ENCODE results near the gene WAS.
A peak's percentile ranks its signal among the peaks of the same experiment; 100 is the strongest.
"Not testable (repeated sequence)": the region's sequence is repeated elsewhere in the genome, so short reads cannot be mapped to it uniquely, and the experiment has no call there.

Gene WAS

GRCh38 chrX:48666649-48667048 lies 16.9 kb upstream of the WAS start:
- Histone ChIP-seq H3K4me1 (ENCODE audit: control insufficient read depth, insufficient read depth, low read length) (no peaks in the 10 kb centered on the region), H3K9ac (ENCODE audit: low read depth, low read length) (no peak overlapping the region), H3K4me3 (ENCODE audit: low read length) (no peak overlapping the region), H3K36me3 (ENCODE audit: insufficient read depth, low read length) (no peaks in the 10 kb centered on the region), H3K27me3 (ENCODE audit: control insufficient read depth, insufficient read depth, low read length) (no peaks in the 10 kb centered on the region), H3K9me3 (replicated peaks; ENCODE audit: low read length) (no peaks in the 10 kb centered on the region), H3K4me2 (ENCODE audit: low read length) (no peak overlapping the region)

- Histone ChIP-seq H3K9me3 (replicated peaks; ENCODE audit: low read length) (no peaks in the 10 kb centered on the region), H3K9ac (ENCODE audit: low read depth, low read length) (no peak overlapping the region), H3K4me3 (ENCODE audit: low read length) (no peak overlapping the region), H3K4me1 (ENCODE audit: control insufficient read depth, insufficient read depth, low read length) (no peaks in the 10 kb centered on the region), H3K36me3 (ENCODE audit: insufficient read depth, low read length) (no peaks in the 10 kb centered on the region), H3K4me2 (ENCODE audit: low read length) (no peak overlapping the region), H3K27me3 (ENCODE audit: control insufficient read depth, insufficient read depth, low read length) (no peaks in the 10 kb centered on the region)
Measured at GRCh38 chrX:48667509-48667908, 16.1 kb upstream of the WAS start.

GRCh38 chrX:48668187-48668586 lies 15.4 kb upstream of the WAS start:
- H3K9ac ChIP-seq (ENCODE audit: low read depth, low read length); H3K4me2 ChIP-seq (ENCODE audit: low read length); H3K4me3 ChIP-seq (ENCODE audit: low read length); H3K4me1 ChIP-seq (ENCODE audit: control insufficient read depth, insufficient read depth, low read length); H3K36me3 ChIP-seq (ENCODE audit: insufficient read depth, low read length); H3K27me3 ChIP-seq (ENCODE audit: control insufficient read depth, insufficient read depth, low read length); H3K9me3 ChIP-seq (replicated peaks; ENCODE audit: low read length): not testable (repeated sequence)

- Histone ChIP-seq H3K9ac (ENCODE audit: low read depth, low read length) (peak overlapping the region; percentile 84), H3K4me1 (ENCODE audit: control insufficient read depth, insufficient read depth, low read length) (no peaks in the 10 kb centered on the region), H3K36me3 (ENCODE audit: insufficient read depth, low read length) (no peaks in the 10 kb centered on the region), H3K27me3 (ENCODE audit: control insufficient read depth, insufficient read depth, low read length) (no peaks in the 10 kb centered on the region), H3K4me3 (ENCODE audit: low read length) (peak overlapping the region; percentile 76), H3K4me2 (ENCODE audit: low read length) (peak overlapping the region; percentile 96), H3K9me3 (replicated peaks; ENCODE audit: low read length) (no peaks in the 10 kb centered on the region)
Measured at GRCh38 chrX:48676106-48676892, 7.3 kb upstream of the WAS start.

- Histone ChIP-seq H3K36me3 (ENCODE audit: insufficient read depth, low read length) (no peaks in the 10 kb centered on the region), H3K9me3 (replicated peaks; ENCODE audit: low read length) (no peaks in the 10 kb centered on the region), H3K4me2 (ENCODE audit: low read length) (peak overlapping the region; percentile 91), H3K4me3 (ENCODE audit: low read length) (peak overlapping the region; percentile 76), H3K27me3 (ENCODE audit: control insufficient read depth, insufficient read depth, low read length) (peaks cover 1% of the 10 kb centered on the region), H3K4me1 (ENCODE audit: control insufficient read depth, insufficient read depth, low read length) (no peaks in the 10 kb centered on the region), H3K9ac (ENCODE audit: low read depth, low read length) (peak overlapping the region; percentile 84)
Measured at GRCh38 chrX:48676893-48677270, 6.7 kb upstream of the WAS start.

GRCh38 chrX:48677516-48677915 lies 6.1 kb upstream of the WAS start:
- Histone ChIP-seq H3K9me3 (replicated peaks; ENCODE audit: low read length) (no peaks in the 10 kb centered on the region), H3K4me2 (ENCODE audit: low read length) (peak overlapping the region; percentile 91), H3K4me1 (ENCODE audit: control insufficient read depth, insufficient read depth, low read length) (no peaks in the 10 kb centered on the region), H3K36me3 (ENCODE audit: insufficient read depth, low read length) (no peaks in the 10 kb centered on the region), H3K4me3 (ENCODE audit: low read length) (no peak overlapping the region), H3K27me3 (ENCODE audit: control insufficient read depth, insufficient read depth, low read length) (peaks cover 3% of the 10 kb centered on the region), H3K9ac (ENCODE audit: low read depth, low read length) (no peak overlapping the region)

- H3K9ac ChIP-seq (ENCODE audit: low read depth, low read length); H3K4me3 ChIP-seq (ENCODE audit: low read length): not testable (repeated sequence)
Measured at GRCh38 chrX:48680467-48680866, 3.1 kb upstream of the WAS start.

GRCh38 chrX:48680925-48681324 lies 2.7 kb upstream of the WAS start:
- not testable (repeated sequence) for H3K4me1 ChIP-seq (ENCODE audit: control insufficient read depth, insufficient read depth, low read length); H3K36me3 ChIP-seq (ENCODE audit: insufficient read depth, low read length); H3K4me3 ChIP-seq (ENCODE audit: low read length); H3K9ac ChIP-seq (ENCODE audit: low read depth, low read length); H3K4me2 ChIP-seq (ENCODE audit: low read length); H3K9me3 ChIP-seq (replicated peaks; ENCODE audit: low read length)
- peaks cover 18% of the 10 kb centered on the region for H3K27me3 ChIP-seq (ENCODE audit: control insufficient read depth, insufficient read depth, low read length)

More at GRCh38 chrX:48680467-48680866, 3.1 kb upstream of the WAS start:
- not testable (repeated sequence) for H3K36me3 ChIP-seq (ENCODE audit: insufficient read depth, low read length); H3K4me2 ChIP-seq (ENCODE audit: low read length); H3K9me3 ChIP-seq (replicated peaks; ENCODE audit: low read length); H3K4me1 ChIP-seq (ENCODE audit: control insufficient read depth, insufficient read depth, low read length)
- H3K27me3 ChIP-seq (ENCODE audit: control insufficient read depth, insufficient read depth, low read length), result peaks cover 17% of the 10 kb centered on the region

GRCh38 chrX:48681539-48682183 lies 1.9 kb upstream of the WAS start:
- Histone ChIP-seq H3K4me1 (ENCODE audit: control insufficient read depth, insufficient read depth, low read length) (no peaks in the 10 kb centered on the region), H3K9ac (ENCODE audit: low read depth, low read length) (no peak overlapping the region), H3K36me3 (ENCODE audit: insufficient read depth, low read length) (no peaks in the 10 kb centered on the region), H3K4me3 (ENCODE audit: low read length) (no peak overlapping the region), H3K9me3 (replicated peaks; ENCODE audit: low read length) (no peaks in the 10 kb centered on the region), H3K4me2 (ENCODE audit: low read length) (no peak overlapping the region), H3K27me3 (ENCODE audit: control insufficient read depth, insufficient read depth, low read length) (peaks cover 25% of the 10 kb centered on the region)

GRCh38 chrX:48682795-48683194 lies 804 bp upstream of the WAS start:
- not testable (repeated sequence) for H3K4me1 ChIP-seq (ENCODE audit: control insufficient read depth, insufficient read depth, low read length); H3K36me3 ChIP-seq (ENCODE audit: insufficient read depth, low read length); H3K9ac ChIP-seq (ENCODE audit: low read depth, low read length); H3K4me3 ChIP-seq (ENCODE audit: low read length); H3K4me2 ChIP-seq (ENCODE audit: low read length); H3K9me3 ChIP-seq (replicated peaks; ENCODE audit: low read length)
- peaks cover 26% of the 10 kb centered on the region for H3K27me3 ChIP-seq (ENCODE audit: control insufficient read depth, insufficient read depth, low read length)

- H3K4me3 ChIP-seq (ENCODE audit: low read length), result no peak overlapping the region
- no peaks in the 10 kb centered on the region for H3K4me1 ChIP-seq (ENCODE audit: control insufficient read depth, insufficient read depth, low read length)
- H3K36me3 ChIP-seq (ENCODE audit: insufficient read depth, low read length), result no peaks in the 10 kb centered on the region
- no peak overlapping the region for H3K4me2 ChIP-seq (ENCODE audit: low read length)
- H3K27me3 ChIP-seq (ENCODE audit: control insufficient read depth, insufficient read depth, low read length), result peaks cover 26% of the 10 kb centered on the region
- no peak overlapping the region for H3K9ac ChIP-seq (ENCODE audit: low read depth, low read length)
- H3K9me3 ChIP-seq (replicated peaks; ENCODE audit: low read length), result no peaks in the 10 kb centered on the region
Measured at GRCh38 chrX:48684134-48684533, 535 bp downstream of the WAS start.

- no peak overlapping the region for H3K4me3 ChIP-seq (ENCODE audit: low read length)
- H3K27me3 ChIP-seq (ENCODE audit: control insufficient read depth, insufficient read depth, low read length), result peaks cover 26% of the 10 kb centered on the region
- H3K36me3 ChIP-seq (ENCODE audit: insufficient read depth, low read length), result no peaks in the 10 kb centered on the region
- no peaks in the 10 kb centered on the region for H3K4me1 ChIP-seq (ENCODE audit: control insufficient read depth, insufficient read depth, low read length)
- H3K9me3 ChIP-seq (replicated peaks; ENCODE audit: low read length), result no peaks in the 10 kb centered on the region
- H3K9ac ChIP-seq (ENCODE audit: low read depth, low read length), result no peak overlapping the region
- H3K4me2 ChIP-seq (ENCODE audit: low read length), result no peak overlapping the region
Measured at GRCh38 chrX:48685416-48685815, 1.8 kb downstream of the WAS start.

Data from skeletal muscle satellite cell (primary cell).